WTC11 (cell line): ENCODE data around the gene RESP18. TPM values are rescaled to one million over a fixed set of nuclear protein-coding genes. Genes with fewer than 3 reads are reported as not detected.

Experiments
- ATAC-seq: fragments of 200-7000 bp; cut with Tn5 transposase; 2 replicates; pipeline ENCODE4 v1.10.0; 2021; ENCODE audit warnings: mild to moderate bottlenecking, moderate library complexity
- CTCF ChIA-PET: fragments of 300-600 bp; sonication (Branson Sonifier 250); formaldehyde crosslinking; loops from one replicate; lab custom pipeline; 2021; ENCODE audit warnings: antibody characterized with exemption; lab: Charles Lee
- POLR2A ChIA-PET: fragments of 350-600 bp; sonication (Branson Sonifier 250); formaldehyde crosslinking; loops from one replicate; lab custom pipeline; 2021; ENCODE audit warnings: antibody characterized with exemption; lab: Charles Lee
- DNase-seq: peaks from one replicate; pipeline ENCODE4 v3.0.0; 2021; ENCODE audit warnings: low spot score
- H3K27ac Mint-ChIP-seq: 2 replicates; pipeline ENCODE4 v1.8.0; 2021; ENCODE audit warnings: mixed read lengths
- H3K27me3 Mint-ChIP-seq: 2 replicates; pipeline ENCODE4 v1.8.0; 2021; ENCODE audit warnings: low read depth, mild to moderate bottlenecking, moderate library complexity, mixed read lengths
- H3K36me3 Mint-ChIP-seq: 2 replicates; pipeline ENCODE4 v1.8.0; 2021; ENCODE audit warnings: mixed read lengths
- H3K4me1 Mint-ChIP-seq: 2 replicates; pipeline ENCODE4 v1.8.0; 2022; ENCODE audit warnings: mixed read lengths
- H3K4me3 Mint-ChIP-seq: 2 replicates; pipeline ENCODE4 v1.8.0; 2021; ENCODE audit warnings: mild to moderate bottlenecking, moderate library complexity, mixed read lengths
- H3K9me3 Mint-ChIP-seq: 2 replicates; pipeline ENCODE4 v1.8.0; 2021; ENCODE audit warnings: mixed read lengths
- CREB1 ChIP-seq: sonication (generic); formaldehyde crosslinking; IDR thresholded peaks from 2 replicates; pipeline ENCODE4 v1.8.0; 2023; ENCODE audit warnings: mild to moderate bottlenecking, missing genetic modification reagents
- ELF4 ChIP-seq: sonication (generic); formaldehyde crosslinking; IDR thresholded peaks from 2 replicates; pipeline ENCODE4 v1.8.1; 2022; ENCODE audit warnings: low read depth, mild to moderate bottlenecking, moderate library complexity, missing genetic modification reagents
- ESRRA ChIP-seq: sonication (generic); formaldehyde crosslinking; IDR thresholded peaks from 2 replicates; pipeline ENCODE4 v1.8.1; 2022; ENCODE audit warnings: mild to moderate bottlenecking, missing genetic modification reagents, borderline replicate concordance
- FOXP1 ChIP-seq: sonication (generic); formaldehyde crosslinking; IDR thresholded peaks from 2 replicates; pipeline ENCODE4 v1.8.0; 2022; ENCODE audit warnings: missing genetic modification reagents, mild to moderate bottlenecking, moderate library complexity, borderline replicate concordance
- GABPB1 ChIP-seq: sonication (generic); formaldehyde crosslinking; IDR thresholded peaks from 2 replicates; pipeline ENCODE4 v1.8.1; 2023; ENCODE audit warnings: mild to moderate bottlenecking, missing genetic modification reagents
- HMGA2 ChIP-seq: fragments of 250-450 bp; sonication (Bioruptor Pico); IDR thresholded peaks from 2 replicates; pipeline ENCODE4 v1.4.0; 2021; ENCODE audit warnings: mild to moderate bottlenecking, moderate library complexity
- JAZF1 ChIP-seq: fragments of 250-450 bp; sonication (Bioruptor Pico); IDR thresholded peaks from 2 replicates; pipeline ENCODE4 v1.9.0; 2021; ENCODE audit warnings: moderate library complexity, mild to moderate bottlenecking, inconsistent platforms
- NR1H2 ChIP-seq: sonication (generic); formaldehyde crosslinking; IDR thresholded peaks from 2 replicates; pipeline ENCODE4 v1.9.0; 2021; ENCODE audit warnings: mild to moderate bottlenecking, moderate library complexity, missing genetic modification reagents
- OVOL2 ChIP-seq: fragments of 250-450 bp; sonication (Bioruptor Pico); IDR thresholded peaks from 2 replicates; pipeline ENCODE4 v1.9.0; 2021; ENCODE audit warnings: mild to moderate bottlenecking, borderline replicate concordance
- ZBTB21 ChIP-seq: sonication (generic); formaldehyde crosslinking; IDR thresholded peaks from 2 replicates; pipeline ENCODE4 v1.8.1; 2023; ENCODE audit warnings: mild to moderate bottlenecking, missing genetic modification reagents, borderline replicate concordance
- ZNF423 ChIP-seq: fragments of 250-450 bp; sonication (Bioruptor Pico); IDR thresholded peaks from 2 replicates; pipeline ENCODE4 v2.1.2; 2022; ENCODE audit warnings: mild to moderate bottlenecking, moderate library complexity
- total RNA-seq: library from RNA; stranded (reverse); gene quantifications from 3 replicates; pipeline ENCODE4 v1.2.3, GENCODE V29; 2021
- TF ChIP-seq, protein P1 (sequence below): sonication (generic); formaldehyde crosslinking; conservative IDR thresholded peaks from 2 replicates; pipeline ENCODE4 v1.8.1; 2022; ENCODE audit warnings: mild to moderate bottlenecking, missing genetic modification reagents
- TF ChIP-seq, protein P2 (sequence below): sonication (generic); formaldehyde crosslinking; IDR thresholded peaks from 2 replicates; pipeline ENCODE4 v1.8.0; 2023; ENCODE audit warnings: missing genetic modification reagents
- TF ChIP-seq, protein P3 (sequence below): sonication (generic); formaldehyde crosslinking; IDR thresholded peaks from 2 replicates; pipeline ENCODE4 v1.8.1; 2023; ENCODE audit warnings: mild to moderate bottlenecking, missing genetic modification reagents
- TF ChIP-seq, protein P4 (sequence below): fragments of 250-450 bp; sonication (Bioruptor Pico); IDR thresholded peaks from 2 replicates; pipeline ENCODE4 v1.9.0; 2021; ENCODE audit warnings: mild to moderate bottlenecking, borderline replicate concordance
- TF ChIP-seq, protein P5 (sequence below): sonication (generic); formaldehyde crosslinking; IDR thresholded peaks from 2 replicates; pipeline ENCODE4 v1.8.1; 2023; ENCODE audit warnings: mild to moderate bottlenecking, missing genetic modification reagents, borderline replicate concordance
- TF ChIP-seq, protein P6 (sequence below): sonication (generic); formaldehyde crosslinking; IDR thresholded peaks from 2 replicates; pipeline ENCODE4 v1.8.1; 2023; ENCODE audit warnings: mild to moderate bottlenecking, moderate library complexity, missing genetic modification reagents

RESP18 gene
- total RNA-seq, 1 experiment from 2014 or later, result not detected

DNA sequence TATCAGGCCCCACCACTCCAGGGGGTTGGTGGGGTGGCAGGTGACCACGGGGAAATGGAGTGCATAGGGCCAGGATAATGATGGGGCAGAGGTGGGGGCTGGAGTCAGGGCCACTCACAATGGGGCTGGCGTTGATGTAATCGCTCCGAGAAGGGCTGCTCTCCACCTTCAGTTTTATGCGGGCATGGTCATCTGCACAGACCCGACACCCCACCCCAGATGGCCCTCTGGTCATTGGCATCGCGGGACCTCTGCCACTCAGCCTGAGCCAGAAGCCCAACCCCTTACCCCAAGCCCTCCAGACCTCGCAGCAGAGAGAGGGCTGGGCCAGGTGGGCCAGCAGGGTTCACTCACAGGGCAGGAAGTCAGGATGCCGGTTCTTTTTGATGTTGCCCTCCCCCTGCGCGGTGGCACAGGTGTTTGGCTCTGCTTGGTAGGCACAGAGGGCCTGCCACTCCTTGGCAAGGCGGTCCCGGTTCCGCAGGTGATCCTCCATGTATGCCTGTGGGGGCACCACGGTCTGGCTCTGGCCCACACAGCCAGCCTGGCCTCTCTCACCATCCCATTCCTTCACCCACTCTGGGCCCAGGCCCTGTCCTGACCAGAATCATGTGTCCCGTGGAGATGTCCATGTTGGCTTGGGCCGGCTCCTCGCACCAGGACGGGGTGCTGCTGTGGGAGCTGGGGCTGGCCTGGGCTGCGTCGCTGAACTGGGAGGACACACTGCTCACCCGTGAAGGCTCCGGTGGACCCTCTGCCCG is 35.7 kb downstream of the RESP18 start (continued):
- TF ChIP-seq, protein P1, sequence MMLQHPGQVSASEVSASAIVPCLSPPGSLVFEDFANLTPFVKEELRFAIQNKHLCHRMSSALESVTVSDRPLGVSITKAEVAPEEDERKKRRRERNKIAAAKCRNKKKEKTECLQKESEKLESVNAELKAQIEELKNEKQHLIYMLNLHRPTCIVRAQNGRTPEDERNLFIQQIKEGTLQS (CRISPR knock-in tag), result no peak
- TF ChIP-seq, protein P2, sequence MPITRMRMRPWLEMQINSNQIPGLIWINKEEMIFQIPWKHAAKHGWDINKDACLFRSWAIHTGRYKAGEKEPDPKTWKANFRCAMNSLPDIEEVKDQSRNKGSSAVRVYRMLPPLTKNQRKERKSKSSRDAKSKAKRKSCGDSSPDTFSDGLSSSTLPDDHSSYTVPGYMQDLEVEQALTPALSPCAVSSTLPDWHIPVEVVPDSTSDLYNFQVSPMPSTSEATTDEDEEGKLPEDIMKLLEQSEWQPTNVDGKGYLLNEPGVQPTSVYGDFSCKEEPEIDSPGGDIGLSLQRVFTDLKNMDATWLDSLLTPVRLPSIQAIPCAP, result no peak
- TF ChIP-seq FOXP1 (CRISPR knock-in tag), result no peak
- no peak for TF ChIP-seq JAZF1
- TF ChIP-seq, protein P3, sequence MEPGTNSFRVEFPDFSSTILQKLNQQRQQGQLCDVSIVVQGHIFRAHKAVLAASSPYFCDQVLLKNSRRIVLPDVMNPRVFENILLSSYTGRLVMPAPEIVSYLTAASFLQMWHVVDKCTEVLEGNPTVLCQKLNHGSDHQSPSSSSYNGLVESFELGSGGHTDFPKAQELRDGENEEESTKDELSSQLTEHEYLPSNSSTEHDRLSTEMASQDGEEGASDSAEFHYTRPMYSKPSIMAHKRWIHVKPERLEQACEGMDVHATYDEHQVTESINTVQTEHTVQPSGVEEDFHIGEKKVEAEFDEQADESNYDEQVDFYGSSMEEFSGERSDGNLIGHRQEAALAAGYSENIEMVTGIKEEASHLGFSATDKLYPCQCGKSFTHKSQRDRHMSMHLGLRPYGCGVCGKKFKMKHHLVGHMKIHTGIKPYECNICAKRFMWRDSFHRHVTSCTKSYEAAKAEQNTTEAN, result no peak
- TF ChIP-seq ZNF423, result no peak
- TF ChIP-seq, protein P4, sequence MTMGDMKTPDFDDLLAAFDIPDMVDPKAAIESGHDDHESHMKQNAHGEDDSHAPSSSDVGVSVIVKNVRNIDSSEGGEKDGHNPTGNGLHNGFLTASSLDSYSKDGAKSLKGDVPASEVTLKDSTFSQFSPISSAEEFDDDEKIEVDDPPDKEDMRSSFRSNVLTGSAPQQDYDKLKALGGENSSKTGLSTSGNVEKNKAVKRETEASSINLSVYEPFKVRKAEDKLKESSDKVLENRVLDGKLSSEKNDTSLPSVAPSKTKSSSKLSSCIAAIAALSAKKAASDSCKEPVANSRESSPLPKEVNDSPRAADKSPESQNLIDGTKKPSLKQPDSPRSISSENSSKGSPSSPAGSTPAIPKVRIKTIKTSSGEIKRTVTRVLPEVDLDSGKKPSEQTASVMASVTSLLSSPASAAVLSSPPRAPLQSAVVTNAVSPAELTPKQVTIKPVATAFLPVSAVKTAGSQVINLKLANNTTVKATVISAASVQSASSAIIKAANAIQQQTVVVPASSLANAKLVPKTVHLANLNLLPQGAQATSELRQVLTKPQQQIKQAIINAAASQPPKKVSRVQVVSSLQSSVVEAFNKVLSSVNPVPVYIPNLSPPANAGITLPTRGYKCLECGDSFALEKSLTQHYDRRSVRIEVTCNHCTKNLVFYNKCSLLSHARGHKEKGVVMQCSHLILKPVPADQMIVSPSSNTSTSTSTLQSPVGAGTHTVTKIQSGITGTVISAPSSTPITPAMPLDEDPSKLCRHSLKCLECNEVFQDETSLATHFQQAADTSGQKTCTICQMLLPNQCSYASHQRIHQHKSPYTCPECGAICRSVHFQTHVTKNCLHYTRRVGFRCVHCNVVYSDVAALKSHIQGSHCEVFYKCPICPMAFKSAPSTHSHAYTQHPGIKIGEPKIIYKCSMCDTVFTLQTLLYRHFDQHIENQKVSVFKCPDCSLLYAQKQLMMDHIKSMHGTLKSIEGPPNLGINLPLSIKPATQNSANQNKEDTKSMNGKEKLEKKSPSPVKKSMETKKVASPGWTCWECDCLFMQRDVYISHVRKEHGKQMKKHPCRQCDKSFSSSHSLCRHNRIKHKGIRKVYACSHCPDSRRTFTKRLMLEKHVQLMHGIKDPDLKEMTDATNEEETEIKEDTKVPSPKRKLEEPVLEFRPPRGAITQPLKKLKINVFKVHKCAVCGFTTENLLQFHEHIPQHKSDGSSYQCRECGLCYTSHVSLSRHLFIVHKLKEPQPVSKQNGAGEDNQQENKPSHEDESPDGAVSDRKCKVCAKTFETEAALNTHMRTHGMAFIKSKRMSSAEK, result no peak
- no peak for TF ChIP-seq ELF4 (CRISPR knock-in tag)
- no peak for TF ChIP-seq NR1H2 (CRISPR knock-in tag)

DNA sequence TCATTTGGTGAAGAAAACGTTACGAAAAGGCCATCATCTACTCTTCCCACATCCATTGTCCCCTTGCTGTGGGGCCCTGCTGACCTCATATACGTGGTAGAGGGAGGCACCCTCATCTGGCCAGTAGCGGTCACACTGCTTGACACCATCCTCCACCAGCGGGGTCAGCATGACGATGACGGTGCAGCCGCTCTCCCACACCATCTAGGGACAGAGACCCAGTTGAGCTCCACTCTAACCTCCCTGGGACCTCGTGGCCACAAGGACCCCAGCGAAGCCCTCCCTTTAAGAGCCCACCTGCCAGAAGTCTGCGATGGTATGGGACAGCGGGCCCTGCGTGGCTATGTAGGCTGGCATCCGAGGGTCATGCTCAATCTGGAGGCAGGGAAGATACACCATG is 36.4 kb downstream of the RESP18 start:
- POLR2A ChIA-PET, result interaction anchor here (1.7 to 1.9 kb wide), 2 partner anchors 18 to 51 kb away, joined by 9 to 17 read pairs; partner anchors contain the start of genes DNAJB2, GLB1L and STK16
- no peak for TF ChIP-seq GABPB1
- TF ChIP-seq, protein P5, sequence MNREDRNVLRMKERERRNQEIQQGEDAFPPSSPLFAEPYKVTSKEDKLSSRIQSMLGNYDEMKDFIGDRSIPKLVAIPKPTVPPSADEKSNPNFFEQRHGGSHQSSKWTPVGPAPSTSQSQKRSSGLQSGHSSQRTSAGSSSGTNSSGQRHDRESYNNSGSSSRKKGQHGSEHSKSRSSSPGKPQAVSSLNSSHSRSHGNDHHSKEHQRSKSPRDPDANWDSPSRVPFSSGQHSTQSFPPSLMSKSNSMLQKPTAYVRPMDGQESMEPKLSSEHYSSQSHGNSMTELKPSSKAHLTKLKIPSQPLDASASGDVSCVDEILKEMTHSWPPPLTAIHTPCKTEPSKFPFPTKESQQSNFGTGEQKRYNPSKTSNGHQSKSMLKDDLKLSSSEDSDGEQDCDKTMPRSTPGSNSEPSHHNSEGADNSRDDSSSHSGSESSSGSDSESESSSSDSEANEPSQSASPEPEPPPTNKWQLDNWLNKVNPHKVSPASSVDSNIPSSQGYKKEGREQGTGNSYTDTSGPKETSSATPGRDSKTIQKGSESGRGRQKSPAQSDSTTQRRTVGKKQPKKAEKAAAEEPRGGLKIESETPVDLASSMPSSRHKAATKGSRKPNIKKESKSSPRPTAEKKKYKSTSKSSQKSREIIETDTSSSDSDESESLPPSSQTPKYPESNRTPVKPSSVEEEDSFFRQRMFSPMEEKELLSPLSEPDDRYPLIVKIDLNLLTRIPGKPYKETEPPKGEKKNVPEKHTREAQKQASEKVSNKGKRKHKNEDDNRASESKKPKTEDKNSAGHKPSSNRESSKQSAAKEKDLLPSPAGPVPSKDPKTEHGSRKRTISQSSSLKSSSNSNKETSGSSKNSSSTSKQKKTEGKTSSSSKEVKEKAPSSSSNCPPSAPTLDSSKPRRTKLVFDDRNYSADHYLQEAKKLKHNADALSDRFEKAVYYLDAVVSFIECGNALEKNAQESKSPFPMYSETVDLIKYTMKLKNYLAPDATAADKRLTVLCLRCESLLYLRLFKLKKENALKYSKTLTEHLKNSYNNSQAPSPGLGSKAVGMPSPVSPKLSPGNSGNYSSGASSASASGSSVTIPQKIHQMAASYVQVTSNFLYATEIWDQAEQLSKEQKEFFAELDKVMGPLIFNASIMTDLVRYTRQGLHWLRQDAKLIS (CRISPR knock-in tag), result no peak
- TF ChIP-seq, protein P4, result no peak
- no peak for TF ChIP-seq ESRRA
- no peak for TF ChIP-seq CREB1 (CRISPR knock-in tag)
- no peak for TF ChIP-seq OVOL2
- TF ChIP-seq HMGA2 (CRISPR knock-in tag), result no peak
- no peak for TF ChIP-seq ZBTB21 (CRISPR knock-in tag)
- TF ChIP-seq, protein P6, sequence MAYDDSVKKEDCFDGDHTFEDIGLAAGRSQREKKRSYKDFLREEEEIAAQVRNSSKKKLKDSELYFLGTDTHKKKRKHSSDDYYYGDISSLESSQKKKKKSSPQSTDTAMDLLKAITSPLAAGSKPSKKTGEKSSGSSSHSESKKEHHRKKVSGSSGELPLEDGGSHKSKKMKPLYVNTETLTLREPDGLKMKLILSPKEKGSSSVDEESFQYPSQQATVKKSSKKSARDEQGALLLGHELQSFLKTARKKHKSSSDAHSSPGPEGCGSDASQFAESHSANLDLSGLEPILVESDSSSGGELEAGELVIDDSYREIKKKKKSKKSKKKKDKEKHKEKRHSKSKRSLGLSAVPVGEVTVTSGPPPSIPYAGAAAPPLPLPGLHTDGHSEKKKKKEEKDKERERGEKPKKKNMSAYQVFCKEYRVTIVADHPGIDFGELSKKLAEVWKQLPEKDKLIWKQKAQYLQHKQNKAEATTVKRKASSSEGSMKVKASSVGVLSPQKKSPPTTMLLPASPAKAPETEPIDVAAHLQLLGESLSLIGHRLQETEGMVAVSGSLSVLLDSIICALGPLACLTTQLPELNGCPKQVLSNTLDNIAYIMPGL (CRISPR knock-in tag), result no peak

More for the DNA sequence above, 36.4 kb downstream of the RESP18 start:
- H3K27ac Mint-ChIP-seq, result no peak overlapping the region
- ATAC-seq, result no peak
- H3K4me1 Mint-ChIP-seq, result peaks cover 27% of the 10 kb centered on the region
- CTCF ChIA-PET, result interaction anchor here (1.3 to 5.7 kb wide), 6 partner anchors 7 to 316 kb away, joined by 3 to 158 read pairs (median 19); partner anchors contain the start of genes DNAJB2, SLC23A3, TUBA4A and TUBA4B
- H3K27me3 Mint-ChIP-seq, result peaks cover 74% of the 10 kb centered on the region
- no peak overlapping the region for H3K4me3 Mint-ChIP-seq
- H3K9me3 Mint-ChIP-seq, result peaks cover 5% of the 10 kb centered on the region; the same call in 1 of the 2 replicates
- no peak for DNase-seq
- H3K36me3 Mint-ChIP-seq, result no peaks in the 10 kb centered on the region
